CD1c-positive myeloid dendritic cell (primary cell): ENCODE measurements around the gene PPP1R13B.
A peak's percentile ranks its signal among the peaks of the same experiment; 100 is the strongest.

Source experiments
- DNase-seq: peaks from one replicate; pipeline ENCODE4 v3.0.0-alpha.2; 2016; ENCODE audit errors: extremely low spot score

Gene PPP1R13B

GRCh38 chr14:103836976-103837725, 10.2 kb downstream of the PPP1R13B start:
- DNase-seq: no peak

GRCh38 chr14:103834956-103835355, 12.4 kb downstream of the PPP1R13B start:
- no peak for DNase-seq

- DNase-seq: no peak
These were observed 13.7 kb downstream of the PPP1R13B start for GRCh38 chr14:103833711-103834110.

GRCh38 chr14:103832046-103832445, 15.3 kb downstream of the PPP1R13B start:
- DNase-seq: peak; percentile 11

- DNase-seq: no peak
These were observed 16.7 kb downstream of the PPP1R13B start for GRCh38 chr14:103830511-103831270.

- DNase-seq: no peak
These were observed 18.9 kb downstream of the PPP1R13B start for GRCh38 chr14:103828315-103828967.

GRCh38 chr14:103825101-103825500, 22.3 kb downstream of the PPP1R13B start:
- no peak for DNase-seq

GRCh38 chr14:103820908-103821307, 26.5 kb downstream of the PPP1R13B start:
- no peak for DNase-seq

GRCh38 chr14:103820382-103820781, 27.0 kb downstream of the PPP1R13B start:
- DNase-seq: no peak

- no peak for DNase-seq
These were observed 27.7 kb downstream of the PPP1R13B start for GRCh38 chr14:103819503-103820307.

- DNase-seq: no peak
These were observed 28.5 kb downstream of the PPP1R13B start for GRCh38 chr14:103818870-103819269.

GRCh38 chr14:103818422-103818821, 29.0 kb downstream of the PPP1R13B start:
- no peak for DNase-seq

GRCh38 chr14:103817595-103817994, 29.8 kb downstream of the PPP1R13B start:
- DNase-seq: no peak

GRCh38 chr14:103816991-103817390, 30.4 kb downstream of the PPP1R13B start:
- no peak for DNase-seq

GRCh38 chr14:103815253-103815652, 32.1 kb downstream of the PPP1R13B start:
- DNase-seq: no peak

- DNase-seq: no peak
These were observed 36.2 kb downstream of the PPP1R13B start for GRCh38 chr14:103811189-103811588.

- peak; percentile 78 for DNase-seq
These were observed 38.9 kb downstream of the PPP1R13B start for GRCh38 chr14:103808403-103809001.

- DNase-seq: no peak
These were observed 40.6 kb downstream of the PPP1R13B start for GRCh38 chr14:103806805-103807204.

- DNase-seq: no peak
These were observed 41.7 kb downstream of the PPP1R13B start for GRCh38 chr14:103805708-103806107.

GRCh38 chr14:103803661-103804060, 43.7 kb downstream of the PPP1R13B start:
- no peak for DNase-seq

GRCh38 chr14:103802356-103802755, 45.0 kb downstream of the PPP1R13B start:
- DNase-seq: peak; percentile 47
